ENCODE results near the gene MGAT5B.

DNA sequence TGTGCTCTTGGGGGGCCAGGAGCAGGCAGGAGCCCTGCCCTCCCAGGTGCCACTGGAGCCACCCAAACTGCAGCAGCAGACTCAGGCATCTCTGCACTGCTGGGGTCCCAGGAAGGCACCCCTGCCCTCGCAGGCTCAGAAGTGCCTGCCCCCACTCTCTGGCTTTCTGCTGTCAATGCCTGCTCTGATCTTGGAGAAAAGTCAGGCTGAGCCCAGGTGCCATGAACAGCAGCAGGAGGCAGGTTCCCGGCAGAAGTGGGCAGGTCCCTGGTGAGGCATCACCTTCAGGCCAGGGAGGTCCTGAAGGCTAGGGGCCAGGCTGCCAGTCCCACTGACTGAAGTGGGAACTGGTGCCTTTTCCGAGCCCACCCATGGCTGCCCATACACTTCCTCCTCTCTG lies 106.5 kb downstream of the MGAT5B start:
- TF ChIP-seq, protein P1, sequence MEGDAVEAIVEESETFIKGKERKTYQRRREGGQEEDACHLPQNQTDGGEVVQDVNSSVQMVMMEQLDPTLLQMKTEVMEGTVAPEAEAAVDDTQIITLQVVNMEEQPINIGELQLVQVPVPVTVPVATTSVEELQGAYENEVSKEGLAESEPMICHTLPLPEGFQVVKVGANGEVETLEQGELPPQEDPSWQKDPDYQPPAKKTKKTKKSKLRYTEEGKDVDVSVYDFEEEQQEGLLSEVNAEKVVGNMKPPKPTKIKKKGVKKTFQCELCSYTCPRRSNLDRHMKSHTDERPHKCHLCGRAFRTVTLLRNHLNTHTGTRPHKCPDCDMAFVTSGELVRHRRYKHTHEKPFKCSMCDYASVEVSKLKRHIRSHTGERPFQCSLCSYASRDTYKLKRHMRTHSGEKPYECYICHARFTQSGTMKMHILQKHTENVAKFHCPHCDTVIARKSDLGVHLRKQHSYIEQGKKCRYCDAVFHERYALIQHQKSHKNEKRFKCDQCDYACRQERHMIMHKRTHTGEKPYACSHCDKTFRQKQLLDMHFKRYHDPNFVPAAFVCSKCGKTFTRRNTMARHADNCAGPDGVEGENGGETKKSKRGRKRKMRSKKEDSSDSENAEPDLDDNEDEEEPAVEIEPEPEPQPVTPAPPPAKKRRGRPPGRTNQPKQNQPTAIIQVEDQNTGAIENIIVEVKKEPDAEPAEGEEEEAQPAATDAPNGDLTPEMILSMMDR (conservative IDR thresholded peaks at IDR 0.05 in 1 of 2, IDR thresholded peaks at IDR 0.05 in 1 of 2; ENCODE audit: extremely low read depth in 1 of 2, insufficient read depth in 1 of 2, low read depth in 1 of 2, low read length in 2 of 2): no peak
- no peak for TF ChIP-seq EZH2 (IDR thresholded peaks at IDR 0.05; ENCODE audit: borderline replicate concordance, low read length)
